A549 (cell line): ENCODE results near the gene LRPPRC. TPM values are rescaled to one million over a fixed set of nuclear protein-coding genes. Genes with fewer than 3 reads are reported as not detected.

ENCODE experiments used
- ATAC-seq, 2 experiments: fragments of 200-7000 bp in 1 of 2; fragments of >200 bp in 1 of 2; cut with Nextera tagmentation in 1 of 2; cut with Tn5 transposase in 1 of 2; 3 replicates each; pipeline versions ENCODE4 v1.8.0 to v1.9.1; 2018 to 2020; ENCODE audit warnings: mild to moderate bottlenecking in 1 of 2, moderate library complexity in 1 of 2
- CTCF ChIA-PET: fragments of 300-600 bp; sonication (Branson Sonifier 250); formaldehyde crosslinking; extraction: SDS; loops from one replicate; lab custom pipeline; 2021; ENCODE audit warnings: antibody characterized with exemption, inconsistent platforms; lab: Yijun Ruan, JAX
- POLR2A ChIA-PET: fragments of 350-600 bp; formaldehyde crosslinking; extraction: SDS; loops from one replicate; lab custom pipeline; 2021; ENCODE audit warnings: antibody characterized with exemption, inconsistent platforms; lab: Yijun Ruan, JAX
- DNase-seq, 2 experiments: peaks; one replicate each; pipeline versions ENCODE4 v3.0.0 to v3.0.0-alpha.2; 2011 to 2016; ENCODE audit warnings: low read depth in 1 of 2, low spot score in 1 of 2
- FAIRE-seq: peaks from 2 replicates; lab custom pipeline; 2011; peaks lifted over from hg19 to GRCh38; lab: Jason Lieb, UNC
- H3K27ac ChIP-seq, 2 experiments: fragments of >200 bp; sonication (Bioruptor Twin); formaldehyde crosslinking; 3 replicates each; pipeline ENCODE4 v1.5.1; 2016 to 2017
- H3K4me1 ChIP-seq: fragments of >200 bp; sonication (Bioruptor Twin); formaldehyde crosslinking; 3 replicates; pipeline ENCODE4 v1.6.1; 2016
- H3K4me2 ChIP-seq: fragments of >200 bp; sonication (Bioruptor Twin); formaldehyde crosslinking; 3 replicates; pipeline ENCODE4 v1.6.1; 2016
- H3K4me3 ChIP-seq: fragments of >200 bp; sonication (Bioruptor Twin); formaldehyde crosslinking; 3 replicates; pipeline ENCODE4 v1.5.1; 2016
- H3K9me3 ChIP-seq: fragments of >200 bp; sonication (Bioruptor Twin); formaldehyde crosslinking; 3 replicates; pipeline ENCODE4 v1.6.1; 2016
- BHLHE40 ChIP-seq: IDR thresholded peaks from 2 replicates; pipeline ENCODE4 v1.6.1; 2012; ENCODE audit warnings: low read depth, low read length, inconsistent platforms
- CBX2 ChIP-seq: fragments of 200-600 bp; sonication (generic); IDR thresholded peaks from 2 replicates; pipeline ENCODE4 v1.6.1; 2016; ENCODE audit warnings: low read depth, mild to moderate bottlenecking, borderline replicate concordance
- EHMT2 ChIP-seq: fragments of 200-600 bp; sonication (generic); IDR thresholded peaks from 2 replicates; pipeline ENCODE4 v1.6.1; 2016; ENCODE audit warnings: antibody characterized with exemption, low read depth, mild to moderate bottlenecking, moderate library complexity
- ESRRA ChIP-seq: fragments of 150-350 bp; IDR thresholded peaks from 2 replicates; pipeline ENCODE4 v1.6.1; 2014; ENCODE audit warnings: mild to moderate bottlenecking, low read length, borderline replicate concordance
- FOXS1 ChIP-seq: fragments of 250-450 bp; sonication (Bioruptor Pico); IDR thresholded peaks from 2 replicates; pipeline ENCODE4 v1.5.0; 2020; ENCODE audit warnings: mild to moderate bottlenecking, moderate library complexity
- GATA3 ChIP-seq: IDR thresholded peaks from 2 replicates; pipeline ENCODE4 v1.6.1; 2012; ENCODE audit warnings: borderline replicate concordance
- HES2 ChIP-seq: fragments of >200 bp; sonication (Bioruptor Twin); formaldehyde crosslinking; IDR thresholded peaks from 2 replicates; pipeline ENCODE4 v1.6.1; 2016
- HOXA7 ChIP-seq: fragments of 250-450 bp; sonication (Bioruptor Pico); IDR thresholded peaks from 2 replicates; pipeline ENCODE4 v1.5.0; 2020; ENCODE audit warnings: mild to moderate bottlenecking, moderate library complexity
- HOXB5 ChIP-seq: fragments of 250-450 bp; sonication (Bioruptor Pico); IDR thresholded peaks from 2 replicates; pipeline ENCODE4 v1.5.0; 2020; ENCODE audit warnings: mild to moderate bottlenecking, moderate library complexity
- KDM1A ChIP-seq: fragments of 200-600 bp; sonication (generic); IDR thresholded peaks from 2 replicates; pipeline ENCODE4 v1.6.1; 2016; ENCODE audit warnings: low read depth, mild to moderate bottlenecking
- KDM5A ChIP-seq: fragments of 200-600 bp; sonication (generic); IDR thresholded peaks from 2 replicates; pipeline ENCODE4 v1.6.1; 2016; ENCODE audit warnings: antibody characterized with exemption, mild to moderate bottlenecking
- MAFK ChIP-seq: fragments of 450-650 bp; IDR thresholded peaks from 2 replicates; pipeline ENCODE4 v1.6.1; 2014; ENCODE audit not compliant: partially characterized antibody
- MAZ ChIP-seq: fragments of 150-350 bp; IDR thresholded peaks from 2 replicates; pipeline ENCODE4 v1.6.1; 2014; ENCODE audit warnings: antibody characterized with exemption, low read depth, low read length, borderline replicate concordance
- NFE2L2 ChIP-seq: fragments of 150-350 bp; conservative IDR thresholded peaks from 2 replicates; pipeline ENCODE4 v1.6.1; 2014; ENCODE audit warnings: low read length
- NPAS2 ChIP-seq: fragments of 250-450 bp; sonication (Bioruptor Pico); IDR thresholded peaks from 2 replicates; pipeline ENCODE4 v1.8.0; 2022; ENCODE audit warnings: mild to moderate bottlenecking, moderate library complexity, borderline replicate concordance
- NR3C1 ChIP-seq: fragments of >200 bp; sonication (Bioruptor Twin); formaldehyde crosslinking; IDR thresholded peaks from 3 replicates; pipeline ENCODE4 v1.6.1; 2017
- RAD21 ChIP-seq, 2 experiments: fragments of >200 bp in 1 of 2; sonication (Bioruptor Twin) in 1 of 2; formaldehyde crosslinking in 1 of 2; IDR thresholded peaks in 1 of 2; conservative IDR thresholded peaks in 1 of 2; 2 replicates in 1 of 2; 3 replicates in 1 of 2; pipeline ENCODE4 v1.6.1; 2012 to 2018; ENCODE audit warnings: inconsistent platforms in 1 of 2
- RCOR1 ChIP-seq: fragments of 150-350 bp; IDR thresholded peaks from 2 replicates; pipeline ENCODE4 v1.6.1; 2014; ENCODE audit warnings: antibody characterized with exemption, low read length, low read depth
- REST ChIP-seq: fragments of 200-600 bp; sonication (generic); IDR thresholded peaks from 2 replicates; pipeline ENCODE4 v1.6.1; 2016; ENCODE audit warnings: antibody characterized with exemption, mild to moderate bottlenecking, moderate library complexity
- RNF2 ChIP-seq: fragments of 200-600 bp; sonication (generic); IDR thresholded peaks from 2 replicates; pipeline ENCODE4 v1.6.1; 2016; ENCODE audit warnings: low read depth, mild to moderate bottlenecking, antibody characterized with exemption, moderate library complexity, borderline replicate concordance
- SMC3 ChIP-seq: fragments of >200 bp; sonication (Bioruptor Twin); formaldehyde crosslinking; IDR thresholded peaks from 3 replicates; pipeline ENCODE4 v1.6.1; 2018; ENCODE audit warnings: inconsistent platforms
- ZC3H11A ChIP-seq: fragments of 450-650 bp; IDR thresholded peaks from 2 replicates; pipeline ENCODE4 v1.6.1; 2014; ENCODE audit warnings: antibody characterized with exemption, mild to moderate bottlenecking
- ZSCAN20 ChIP-seq: fragments of 250-450 bp; sonication (Bioruptor Pico); IDR thresholded peaks from 2 replicates; pipeline ENCODE4 v1.8.0; 2022; ENCODE audit warnings: mild to moderate bottlenecking, moderate library complexity
- WGBS: methylation state at CpG from one replicate; pipeline ENCODE4 v1.1.6; 2017; ENCODE audit errors: missing lambda C conversion rate; 5-methylcytosine and 5-hydroxymethylcytosine counted together
- polyA plus RNA-seq, 4 experiments: library from polyadenylated mRNA; depleted of rRNA in 3 of 4; stranded (reverse); fragments of >200 nt; fragmentation: RNase III in 1 of 4; extraction: RNeasy Plus Mini Kit Qiagen cat#74134 plus additional on column Dnase treatment in 1 of 4; gene quantifications; 2 replicates in 3 of 4; 3 replicates in 1 of 4; pipeline ENCODE4 v1.2.3, GENCODE V29; 2011 to 2017

LRPPRC gene
- polyA plus RNA-seq, 2 of the 4 experiments (the other 2 are of a cell fraction), result 84.6 to 269 TPM

- H3K27ac ChIP-seq, result no peak overlapping the region
- no peaks in the 10 kb centered on the region for H3K4me1 ChIP-seq
- WGBS, result 80% methylated on average over 6 of the region's 6 CpGs
- DNase-seq, result no peak
- H3K4me3 ChIP-seq, result no peak overlapping the region
- FAIRE-seq, result no peak
- ChIA-PET CTCF (interaction anchor here (1.2 to 3.3 kb wide), 5 partner anchors 50 to 441 kb away, joined by 3 to 11 read pairs (median 4); no protein-coding TSS in a partner anchor), POLR2A (no interaction called here)
- no peak for ATAC-seq
- TF ChIP-seq EHMT2 (no peak), GATA3 (no peak), ESRRA (no peak), RNF2 (no peak), NR3C1 (no peak), SMC3 (no peak), RCOR1 (no peak), CBX2 (no peak), HOXB5 (CRISPR knock-in tag) (no peak), NFE2L2 (no peak), MAZ (no peak), ZSCAN20 (no peak), BHLHE40 (no peak), MAFK (no peak), KDM1A (no peak), ZC3H11A (no peak), NPAS2 (CRISPR knock-in tag) (no peak)
- no peaks in the 10 kb centered on the region for H3K9me3 ChIP-seq
- H3K4me2 ChIP-seq, result no peak overlapping the region
These were observed 42.5 kb upstream of the LRPPRC start for GRCh38 chr2:44038277-44038676.

GRCh38 chr2:44037221-44037620, 41.4 kb upstream of the LRPPRC start:
- ATAC-seq, result no peak

More at GRCh38 chr2:44037221-44037620, 41.4 kb upstream of the LRPPRC start:
- Histone ChIP-seq H3K4me3 (no peak overlapping the region), H3K9me3 (no peaks in the 10 kb centered on the region), H3K27ac (no peak overlapping the region), H3K4me2 (no peak overlapping the region), H3K4me1 (no peaks in the 10 kb centered on the region)
- WGBS, result 87% methylated on average over 2 of the region's 2 CpGs
- no peak for TF ChIP-seq REST
- TF ChIP-seq RAD21 (conservative IDR thresholded peaks at IDR 0.05 in 1 of 2, IDR thresholded peaks at IDR 0.05 in 1 of 2), result no peak
- no peak for TF ChIP-seq KDM5A
- no peak for TF ChIP-seq FOXS1 (CRISPR knock-in tag)
- no peak for TF ChIP-seq KDM1A
- TF ChIP-seq HOXA7, result no peak
- TF ChIP-seq MAZ, result no peak
- no peak for TF ChIP-seq HES2
- TF ChIP-seq NR3C1, result no peak
- DNase-seq (no peak), FAIRE-seq (no peak)
- ChIA-PET POLR2A (no interaction called here), CTCF (interaction anchor here (3.3 kb wide), 1 partner anchor 443 kb away, joined by 11 read pairs; no protein-coding TSS in a partner anchor)
